K562 (cell line): ENCODE results near the gene FEM1B. TPM values are rescaled to one million over a fixed set of nuclear protein-coding genes. Genes with fewer than 3 reads are reported as not detected.

Experiments
- ATAC-seq: fragments of 200-7000 bp; cut with Tn5 transposase; 3 replicates; pipeline ENCODE4 v1.9.1; 2020; ENCODE audit warnings: moderate library complexity
- BruUV-seq: library from RNA; stranded (reverse); fragments of 400-500 nt; replicated peaks from 2 replicates; lab custom pipeline; 2021; lab: Mats Ljungman, UMichigan
- CTCF ChIA-PET: fragments of 300-600 bp; formaldehyde crosslinking; extraction: SDS; loops from one replicate; lab custom pipeline; 2021; ENCODE audit warnings: low intra/inter-chr PET ratio; lab: Yijun Ruan, JAX
- POLR2A ChIA-PET: fragments of 300-600, 350-650 bp; sonication (Branson Sonifier 250); formaldehyde crosslinking; extraction: SDS; loops from one replicate; lab custom pipeline; 2021; ENCODE audit warnings: antibody characterized with exemption, inconsistent platforms; lab: Yijun Ruan, JAX
- DNase-seq, 4 experiments: peaks; one replicate each; pipeline versions ENCODE4 v3.0.0 to v3.0.0-alpha.2; 2011 to 2018; ENCODE audit warnings: low spot score in 3 of 4, mixed read lengths in 3 of 4; ENCODE audit errors: extremely low read depth in 1 of 4
- FAIRE-seq: peaks from 2 replicates; lab custom pipeline; 2011; peaks lifted over from hg19 to GRCh38; lab: Jason Lieb, UNC
- H2AFZ ChIP-seq: 2 replicates; pipeline ENCODE4 v1.6.0; 2011; ENCODE audit warnings: low read depth, low read length, control low read depth, inconsistent platforms
- H3K27ac ChIP-seq: fragments of 200-600 bp; 3 replicates; pipeline ENCODE4 v1.8.0; 2011; ENCODE audit warnings: low read depth, mild to moderate bottlenecking, control low read depth, inconsistent platforms, low read length, moderate library complexity, mixed read lengths; ENCODE audit errors: extremely low read depth
- H3K27me3 ChIP-seq, 2 experiments: fragments of 300-600 bp in 1 of 2; 2 replicates in 1 of 2; 3 replicates in 1 of 2; pipeline versions ENCODE4 v1.6.0 to v1.8.0; 2011; ENCODE audit warnings: inconsistent platforms in 2 of 2, low read length in 2 of 2, mild to moderate bottlenecking in 1 of 2, mixed read lengths in 1 of 2, moderate library complexity in 1 of 2; ENCODE audit not compliant: control insufficient read depth in 2 of 2, insufficient read depth in 2 of 2
- H3K36me3 ChIP-seq: fragments of 300-600 bp; 3 replicates; pipeline ENCODE4 v1.8.0; 2011; ENCODE audit warnings: mild to moderate bottlenecking, low read length, inconsistent platforms; ENCODE audit not compliant: control insufficient read depth, insufficient read depth
- H3K4me1 ChIP-seq, 2 experiments: fragments of 200-600 bp in 1 of 2; replicated peaks in 1 of 2; 2 replicates in 1 of 2; 3 replicates in 1 of 2; pipeline versions ENCODE4 v1.5.1 to v1.8.0; 2011; ENCODE audit warnings: inconsistent platforms in 2 of 2, low read length in 2 of 2, mild to moderate bottlenecking in 1 of 2, mixed read lengths in 1 of 2, moderate library complexity in 1 of 2; ENCODE audit not compliant: control insufficient read depth in 2 of 2, insufficient read depth in 2 of 2
- H3K4me2 ChIP-seq: 2 replicates; pipeline ENCODE4 v1.6.1; 2011; ENCODE audit warnings: low read length, control low read depth, inconsistent platforms, mixed read lengths; ENCODE audit not compliant: insufficient read depth
- H3K4me3 ChIP-seq: fragments of 200-600 bp; sonication (generic), shearing (Covaris generic); 2 replicates; pipeline ENCODE4 v1.5.1; 2016; ENCODE audit warnings: control low read depth, inconsistent platforms
- H3K79me2 ChIP-seq: fragments of 200-600 bp; 3 replicates; pipeline ENCODE4 v1.8.0; 2011; ENCODE audit warnings: low read length, inconsistent platforms; ENCODE audit not compliant: control insufficient read depth, insufficient read depth
- H3K9ac ChIP-seq, 2 experiments: 2 replicates each; pipeline versions ENCODE4 v1.6.0 to v1.6.1; 2011; ENCODE audit warnings: low read depth in 2 of 2, low read length in 2 of 2, control low read depth in 1 of 2, inconsistent platforms in 1 of 2, mild to moderate bottlenecking in 1 of 2, mixed read lengths in 1 of 2; ENCODE audit not compliant: insufficient read depth in 1 of 2
- H3K9me1 ChIP-seq: one replicate; pipeline ENCODE4 v1.6.0; 2011; ENCODE audit warnings: inconsistent platforms, mild to moderate bottlenecking, low read length, moderate library complexity; ENCODE audit not compliant: control insufficient read depth, insufficient read depth
- H3K9me3 ChIP-seq: replicated peaks from 2 replicates; pipeline ENCODE4 v1.5.1; 2011; ENCODE audit warnings: low read depth, low read length, inconsistent platforms; ENCODE audit not compliant: control insufficient read depth, insufficient read depth
- H4K20me1 ChIP-seq: replicated peaks from 2 replicates; pipeline ENCODE4 v1.6.1; 2011; ENCODE audit warnings: low read length, inconsistent platforms, mixed read lengths; ENCODE audit not compliant: control insufficient read depth, insufficient read depth
- HNRNPH1 ChIP-seq: fragments of 200-400 bp; formaldehyde crosslinking; optimal IDR thresholded peaks from 2 replicates; pipeline ENCODE3; 2017; ENCODE audit warnings: low read depth, mild to moderate bottlenecking, low read length, moderate library complexity
- NFXL1 ChIP-seq: fragments of 450-650 bp; formaldehyde crosslinking; IDR thresholded peaks from 2 replicates; pipeline ENCODE4 v1.4.0; 2021; ENCODE audit warnings: mild to moderate bottlenecking
- NR2C1 ChIP-seq, 2 experiments: fragments of 450-650 bp; IDR thresholded peaks; 2 replicates each; pipeline ENCODE4 v1.6.1; 2017; ENCODE audit warnings: mild to moderate bottlenecking in 2 of 2, antibody characterized with exemption in 1 of 2, inconsistent platforms in 1 of 2, missing compliant biosample characterization in 1 of 2, missing genetic modification characterization in 1 of 2
- POLR2B ChIP-seq: fragments of 450-650 bp; IDR thresholded peaks from 2 replicates; pipeline ENCODE4 v1.6.1; 2018; ENCODE audit warnings: low read depth; ENCODE audit not compliant: partially characterized antibody
- RHOXF2B ChIP-seq: fragments of 250-450 bp; sonication (Bioruptor Pico); conservative IDR thresholded peaks from 2 replicates; pipeline ENCODE4 v1.5.1; 2021
- SRSF3 ChIP-seq: fragments of 200-400 bp; formaldehyde crosslinking; IDR thresholded peaks from 2 replicates; pipeline ENCODE4 v1.6.1; 2016; ENCODE audit warnings: mild to moderate bottlenecking, low read length, moderate library complexity; ENCODE audit not compliant: insufficient read depth
- ZBED1 ChIP-seq: IDR thresholded peaks from 2 replicates; pipeline ENCODE4 v1.6.1; 2014
- ZNF41 ChIP-seq: fragments of 250-450 bp; sonication (Bioruptor Pico); conservative IDR thresholded peaks from 2 replicates; pipeline ENCODE4 v1.4.0; 2020; ENCODE audit warnings: mild to moderate bottlenecking
- WGBS: fragments of 100-300 bp; shearing (Covaris generic); methylation state at CpG from one replicate; pipeline ENCODE4 v1.1.6; 2016; ENCODE audit warnings: low coverage, mixed read lengths; ENCODE audit not compliant: insufficient coverage; ENCODE audit errors: missing lambda C conversion rate; 5-methylcytosine and 5-hydroxymethylcytosine counted together
- in situ Hi-C: fragments of 300-500 bp; cut with MboI; formaldehyde crosslinking; loops from 4 replicates; pipeline ENCODE4 v1.15.0; 2018; ENCODE audit warnings: inconsistent platforms, mixed read lengths
- intact Hi-C: fragments of 100-400 bp; cut with micrococcal nuclease; formaldehyde crosslinking; loops from 2 replicates; pipeline ENCODE4 v1.14.2; 2022
- polyA plus RNA-seq, 8 experiments: library from polyadenylated mRNA; depleted of rRNA in 4 of 8; stranded (reverse) in 5 of 8; unstranded in 3 of 8; fragments of >200 nt; fragmentation: Nextera tagmentation in 2 of 8; fragmentation: Illumina TruSeq in 1 of 8; extraction: Ambion mirVana in 2 of 8; extraction: Trizol in 1 of 8; gene quantifications; 2 replicates each; pipeline versions ENCODE4 v1.2.1 to v1.2.3, GENCODE V29; 2011 to 2014; ENCODE audit warnings: inconsistent platforms in 1 of 8, missing spikeins in 1 of 8
- total RNA-seq, 7 experiments: library from RNA; depleted of rRNA in 6 of 7; stranded (reverse); fragments of >200 nt in 6 of 7; fragmentation: Illumina TruSeq in 2 of 7; extraction: Trizol in 2 of 7; gene quantifications; 2 replicates each; pipeline versions ENCODE4 v1.2.1 to v1.2.3, GENCODE V29; 2011 to 2021; ENCODE audit warnings: low replicate concordance in 1 of 7
- TF ChIP-seq, protein P1 (sequence below): fragments of 450-650 bp; IDR thresholded peaks from 2 replicates; pipeline ENCODE4 v1.6.1; 2016; ENCODE audit warnings: missing biosample characterization, missing genetic modification characterization
- TF ChIP-seq, protein P2 (sequence below): fragments of 250-450 bp; sonication (Bioruptor Pico); IDR thresholded peaks from 2 replicates; pipeline ENCODE4 v1.8.0; 2021; ENCODE audit warnings: moderate library complexity, mild to moderate bottlenecking, inconsistent platforms
- TF ChIP-seq, protein P3 (sequence below), 3 experiments: fragments of 200-800 bp in 1 of 3; sonication (Bioruptor generic) in 1 of 3; sonication (generic) in 1 of 3; formaldehyde crosslinking in 1 of 3; IDR thresholded peaks; 2 replicates each; pipeline versions ENCODE4 v1.6.1 to v1.8.0; 2016 to 2022; ENCODE audit warnings: mild to moderate bottlenecking in 2 of 3, missing compliant biosample characterization in 2 of 3, missing genetic modification characterization in 2 of 3, missing genetic modification reagents in 1 of 3
- TF ChIP-seq, protein P4 (sequence below): fragments of 450-650 bp; formaldehyde crosslinking; IDR thresholded peaks from 2 replicates; pipeline ENCODE4 v1.4.0; 2022; ENCODE audit warnings: missing genetic modification characterization

The FEM1B gene
- total and polyA plus RNA-seq, 9 of the 15 experiments (the other 6 are each of a cell fraction or from before 2014, with no cell fraction given), result 5.9 to 61.6 (median 20.1) TPM

DNA sequence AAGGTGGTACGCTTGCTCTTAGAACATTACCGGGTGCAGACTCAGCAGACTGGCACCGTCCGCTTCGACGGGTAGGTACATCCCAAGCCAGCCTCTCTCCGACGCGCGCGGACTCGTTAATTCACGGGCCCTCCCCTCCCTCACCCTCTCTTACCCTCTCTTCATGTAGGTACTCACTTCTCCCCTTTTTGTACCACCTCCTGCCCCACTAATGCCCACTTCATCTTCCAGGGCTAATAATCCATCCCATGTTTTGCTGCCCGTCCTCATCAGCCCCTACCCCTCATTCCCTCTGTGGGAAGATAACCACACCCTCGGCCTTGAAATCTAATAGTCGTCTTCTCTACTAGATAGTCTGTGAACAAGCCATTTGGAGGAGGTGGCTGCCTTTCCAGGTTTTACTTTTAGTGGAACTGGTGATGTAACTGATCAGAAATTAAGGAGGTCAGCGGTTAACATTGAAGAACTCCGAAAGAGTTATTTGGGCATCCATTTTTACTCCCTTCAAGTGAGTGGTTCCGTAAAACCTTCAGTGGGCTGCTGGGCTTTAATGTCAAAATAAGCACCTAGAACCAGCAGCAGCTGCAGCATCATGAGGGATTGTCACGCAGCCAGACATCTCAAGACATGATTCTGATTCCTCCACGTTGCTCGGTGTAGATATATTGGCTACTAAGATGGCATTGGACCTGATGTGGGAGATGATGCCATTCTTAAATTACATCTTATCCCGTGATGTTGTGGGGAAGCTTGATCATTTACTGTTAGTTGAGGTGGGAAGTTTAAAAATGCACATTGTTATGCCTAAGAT is 1.3 kb downstream of the FEM1B start:
- WGBS, result under 1% methylated on average over 23 of the region's 23 CpGs
- Histone ChIP-seq H2AFZ (peak overlapping the region; percentile 100), H3K9ac (peak overlapping the region; percentile 87 to 93), H3K4me1 (peaks cover 12 to 13% of the 10 kb centered on the region in 2 experiments; a peak in 4 of 5 replicates), H3K27me3 (no peaks in the 10 kb centered on the region), H3K9me3 (no peaks in the 10 kb centered on the region), H3K79me2 (peaks cover 61% of the 10 kb centered on the region), H3K4me2 (peak overlapping the region; percentile 95), H3K27ac (peak overlapping the region; percentile 84), H3K36me3 (peaks cover 12% of the 10 kb centered on the region; the same call in 2 of the 3 replicates), H3K4me3 (peak overlapping the region; percentile 69), H4K20me1 (peaks cover 11% of the 10 kb centered on the region; the same call in 1 of the 2 replicates), H3K9me1 (no peaks in the 10 kb centered on the region)
- CTCF ChIA-PET, result interaction anchor here (0.6 kb wide), 1 partner anchor 1440 kb away, joined by 3 read pairs; no protein-coding TSS in a partner anchor
- DNase-seq, result peak in 2 of 4 experiments; percentile 29 to 56
- intact Hi-C loops (no loop called here), in situ Hi-C loops (no loop called here)
- POLR2A ChIA-PET, result interaction anchor here (0.6 to 2.5 kb wide), 5 partner anchors 10 to 456 kb away, joined by 3 to 10 read pairs (median 5); no protein-coding TSS in a partner anchor
- TSS peak; percentile 48 for BruUV-seq
- peak; percentile 85 for FAIRE-seq
- ATAC-seq, result peak; percentile 42
- TF ChIP-seq ZNF41, result no peak
- TF ChIP-seq, protein P1, sequence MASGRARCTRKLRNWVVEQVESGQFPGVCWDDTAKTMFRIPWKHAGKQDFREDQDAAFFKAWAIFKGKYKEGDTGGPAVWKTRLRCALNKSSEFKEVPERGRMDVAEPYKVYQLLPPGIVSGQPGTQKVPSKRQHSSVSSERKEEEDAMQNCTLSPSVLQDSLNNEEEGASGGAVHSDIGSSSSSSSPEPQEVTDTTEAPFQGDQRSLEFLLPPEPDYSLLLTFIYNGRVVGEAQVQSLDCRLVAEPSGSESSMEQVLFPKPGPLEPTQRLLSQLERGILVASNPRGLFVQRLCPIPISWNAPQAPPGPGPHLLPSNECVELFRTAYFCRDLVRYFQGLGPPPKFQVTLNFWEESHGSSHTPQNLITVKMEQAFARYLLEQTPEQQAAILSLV, result no peak
- TF ChIP-seq HNRNPH1, result no peak
- no peak for TF ChIP-seq NR2C1 (IDR thresholded peaks at IDR 0.05)
- TF ChIP-seq NR2C1 (tag; IDR thresholded peaks at IDR 0.05), result no peak
- no peak for TF ChIP-seq NFXL1 (CRISPR knock-in tag)
- TF ChIP-seq, protein P2, sequence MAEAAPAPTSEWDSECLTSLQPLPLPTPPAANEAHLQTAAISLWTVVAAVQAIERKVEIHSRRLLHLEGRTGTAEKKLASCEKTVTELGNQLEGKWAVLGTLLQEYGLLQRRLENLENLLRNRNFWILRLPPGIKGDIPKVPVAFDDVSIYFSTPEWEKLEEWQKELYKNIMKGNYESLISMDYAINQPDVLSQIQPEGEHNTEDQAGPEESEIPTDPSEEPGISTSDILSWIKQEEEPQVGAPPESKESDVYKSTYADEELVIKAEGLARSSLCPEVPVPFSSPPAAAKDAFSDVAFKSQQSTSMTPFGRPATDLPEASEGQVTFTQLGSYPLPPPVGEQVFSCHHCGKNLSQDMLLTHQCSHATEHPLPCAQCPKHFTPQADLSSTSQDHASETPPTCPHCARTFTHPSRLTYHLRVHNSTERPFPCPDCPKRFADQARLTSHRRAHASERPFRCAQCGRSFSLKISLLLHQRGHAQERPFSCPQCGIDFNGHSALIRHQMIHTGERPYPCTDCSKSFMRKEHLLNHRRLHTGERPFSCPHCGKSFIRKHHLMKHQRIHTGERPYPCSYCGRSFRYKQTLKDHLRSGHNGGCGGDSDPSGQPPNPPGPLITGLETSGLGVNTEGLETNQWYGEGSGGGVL (CRISPR knock-in tag), result no peak
- peak; percentile 16 for TF ChIP-seq POLR2B
- TF ChIP-seq, protein P3, sequence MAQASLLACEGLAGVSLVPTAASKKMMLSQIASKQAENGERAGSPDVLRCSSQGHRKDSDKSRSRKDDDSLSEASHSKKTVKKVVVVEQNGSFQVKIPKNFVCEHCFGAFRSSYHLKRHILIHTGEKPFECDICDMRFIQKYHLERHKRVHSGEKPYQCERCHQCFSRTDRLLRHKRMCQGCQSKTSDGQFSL (CRISPR knock-in tag; IDR thresholded peaks at IDR 0.05), result peak; percentile 13; the same call in 1 of the 2 replicates
- TF ChIP-seq, protein P3 (tag; IDR thresholded peaks at IDR 0.05), result no peak
- TF ChIP-seq, protein P4, sequence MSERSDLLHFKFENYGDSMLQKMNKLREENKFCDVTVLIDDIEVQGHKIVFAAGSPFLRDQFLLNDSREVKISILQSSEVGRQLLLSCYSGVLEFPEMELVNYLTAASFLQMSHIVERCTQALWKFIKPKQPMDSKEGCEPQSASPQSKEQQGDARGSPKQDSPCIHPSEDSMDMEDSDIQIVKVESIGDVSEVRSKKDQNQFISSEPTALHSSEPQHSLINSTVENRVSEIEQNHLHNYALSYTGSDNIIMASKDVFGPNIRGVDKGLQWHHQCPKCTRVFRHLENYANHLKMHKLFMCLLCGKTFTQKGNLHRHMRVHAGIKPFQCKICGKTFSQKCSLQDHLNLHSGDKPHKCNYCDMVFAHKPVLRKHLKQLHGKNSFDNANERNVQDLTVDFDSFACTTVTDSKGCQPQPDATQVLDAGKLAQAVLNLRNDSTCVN (CRISPR knock-in tag), result 0 out of 2 replicates have a peak, but pooled peaks have one; percentile 28
- 0 out of 2 replicates have a peak, but pooled peaks have one; percentile 33 for TF ChIP-seq ZBED1
- TF ChIP-seq SRSF3, result no peak
- TF ChIP-seq RHOXF2B (CRISPR knock-in tag), result no peak
